ENCODE measurements around the gene CCT7. TPM values are rescaled to one million over a fixed set of nuclear protein-coding genes. Genes with fewer than 3 reads are reported as not detected.

The CCT7 gene
- total RNA-seq, 6 experiments from 2014 or later: 83.5 to 131 (median 99.4) TPM

GRCh38 chr2:73252238-73253027, 18.3 kb downstream of the CCT7 start:
- no peak for TF ChIP-seq CTCF (IDR thresholded peaks at IDR 0.05)
- TF ChIP-seq POLR2A (IDR thresholded peaks at IDR 0.05): no peak
- Histone ChIP-seq H3K27ac (no peak overlapping the region), H3K4me1 (no peaks in the 10 kb centered on the region), H3K4me3 (no peak overlapping the region), H3K27me3 (no peaks in the 10 kb centered on the region), H3K36me3 (peaks cover 6 to 65% (median 41%) of the 10 kb centered on the region in 4 donors), H3K9me3 (no peaks in the 10 kb centered on the region)
- 98% methylated on average over 4 of the region's 17 CpGs for WGBS (ENCODE audit: insufficient coverage, low coverage, low lambda C conversion rate, missing lambda C conversion rate)
- DNase-seq: no peak
- intact Hi-C loops (cut with DNase I): no loop called here
- no peak for ATAC-seq

DNA sequence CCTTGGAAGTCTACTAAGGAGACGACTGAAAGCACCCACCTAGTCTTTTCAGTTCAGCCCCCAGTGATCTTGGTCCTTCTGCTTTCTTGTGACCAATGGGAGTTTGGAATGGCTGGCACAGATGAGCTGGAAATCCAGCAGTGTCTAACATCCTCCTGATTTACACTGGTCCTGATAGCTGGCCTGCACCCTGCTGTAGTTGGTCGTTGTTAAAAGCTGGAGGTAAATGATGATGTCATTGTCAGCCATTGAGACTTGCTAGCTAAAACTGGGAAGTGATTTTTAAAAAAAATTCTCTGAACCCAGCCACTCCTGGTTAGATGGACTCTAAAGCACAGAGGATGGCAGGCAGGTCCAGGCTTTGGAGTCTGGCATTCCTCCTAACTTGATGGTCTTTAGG, 19.3 kb downstream of the CCT7 start:
- H3K27ac ChIP-seq: no peak overlapping the region
- H3K4me1 ChIP-seq: no peaks in the 10 kb centered on the region
- TF ChIP-seq CTCF (IDR thresholded peaks at IDR 0.05): no peak
- no peak for TF ChIP-seq POLR2A (IDR thresholded peaks at IDR 0.05)
- no peak for ATAC-seq
- WGBS (ENCODE audit: insufficient coverage, low coverage, low lambda C conversion rate, missing lambda C conversion rate): 45% methylated on average over 2 of the region's 2 CpGs
- intact Hi-C loops (cut with DNase I): no loop called here
- H3K27me3 ChIP-seq: no peaks in the 10 kb centered on the region
- no peak overlapping the region for H3K4me3 ChIP-seq
- no peaks in the 10 kb centered on the region for H3K9me3 ChIP-seq
- DNase-seq: no peak
- peaks cover 6 to 57% (median 36%) of the 10 kb centered on the region in 4 donors for H3K36me3 ChIP-seq

DNA sequence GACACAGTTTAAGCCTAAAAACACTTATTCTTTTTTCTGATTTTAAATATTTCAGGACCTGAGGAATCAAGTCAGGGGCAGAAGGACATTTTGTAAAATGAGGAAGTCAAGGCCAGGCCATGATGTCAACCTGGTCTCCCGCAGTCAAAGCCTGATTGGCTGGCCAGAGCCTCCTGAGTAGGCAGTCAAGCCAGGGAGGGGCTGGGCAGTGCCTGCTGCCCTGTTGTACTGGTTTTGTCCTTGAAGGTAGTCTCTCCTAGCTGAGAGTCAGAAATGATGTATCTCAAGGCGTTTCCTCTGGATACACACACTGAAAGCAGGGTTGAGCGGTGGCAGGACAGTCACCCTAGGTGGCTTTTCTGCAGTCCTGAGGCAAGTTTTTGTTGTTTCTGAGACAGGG, 19.8 kb downstream of the CCT7 start:
- TF ChIP-seq CTCF (IDR thresholded peaks at IDR 0.05) (no peak), POLR2A (IDR thresholded peaks at IDR 0.05) (no peak)
- Histone ChIP-seq H3K4me1 (no peaks in the 10 kb centered on the region), H3K36me3 (peaks cover 6 to 52% (median 32%) of the 10 kb centered on the region in 4 donors), H3K4me3 (no peak overlapping the region), H3K9me3 (no peaks in the 10 kb centered on the region), H3K27ac (no peak overlapping the region), H3K27me3 (no peaks in the 10 kb centered on the region)
- intact Hi-C loops (cut with DNase I): no loop called here
- 100% methylated on average over 2 of the region's 3 CpGs for WGBS (ENCODE audit: insufficient coverage, low coverage, low lambda C conversion rate, missing lambda C conversion rate)
- DNase-seq: no peak
- ATAC-seq: no peak

GRCh38 chr2:73254343-73255006, 20.4 kb downstream of the CCT7 start:
- DNase-seq: no peak
- ATAC-seq: no peak

More at GRCh38 chr2:73254343-73255006, 20.4 kb downstream of the CCT7 start:
- WGBS (ENCODE audit: insufficient coverage, low coverage, low lambda C conversion rate, missing lambda C conversion rate): 96% methylated on average over 4 of the region's 7 CpGs
- Histone ChIP-seq H3K4me1 (no peaks in the 10 kb centered on the region), H3K27ac (no peak overlapping the region), H3K4me3 (no peak overlapping the region), H3K27me3 (no peaks in the 10 kb centered on the region), H3K36me3 (peaks cover 4 to 46% (median 27%) of the 10 kb centered on the region in 4 donors), H3K9me3 (no peaks in the 10 kb centered on the region)
- TF ChIP-seq CTCF (IDR thresholded peaks at IDR 0.05) (no peak), POLR2A (IDR thresholded peaks at IDR 0.05) (no peak)
- intact Hi-C loops (cut with DNase I): no loop called here

All from right lobe of liver (tissue), 6 donors.